Loucy (cell line): ENCODE data around the gene IDH3G.

Experiments used
- H2AFZ ChIP-seq: fragments of 200-600 bp; sonication (generic); 2 replicates; pipeline ENCODE4 v1.6.0; 2016; ENCODE audit warnings: antibody characterized with exemption, mild to moderate bottlenecking, low read length, moderate library complexity
- H3F3A ChIP-seq: fragments of 200-600 bp; 2 replicates; pipeline ENCODE4 v1.6.0; 2016; ENCODE audit warnings: antibody characterized with exemption, low read depth, mild to moderate bottlenecking
- H3K27me3 ChIP-seq: fragments of 200-600 bp; sonication (generic); 2 replicates; pipeline ENCODE4 v1.6.1; 2014; ENCODE audit warnings: low read length, mild to moderate bottlenecking; ENCODE audit not compliant: insufficient read depth, poor library complexity, severe bottlenecking
- H3K36me3 ChIP-seq: fragments of 200-600 bp; sonication (generic); 2 replicates; pipeline ENCODE4 v1.6.1; 2016; ENCODE audit warnings: low read length; ENCODE audit not compliant: insufficient read depth
- H3K4me1 ChIP-seq: fragments of 200-600 bp; sonication (generic); 2 replicates; pipeline ENCODE4 v1.5.1; 2014; ENCODE audit warnings: low read length, mild to moderate bottlenecking; ENCODE audit not compliant: insufficient read depth, poor library complexity, severe bottlenecking
- H3K4me2 ChIP-seq: fragments of 200-600 bp; sonication (generic); 2 replicates; pipeline ENCODE4 v1.6.0; 2014; ENCODE audit warnings: antibody characterized with exemption, low read length, low read depth, mild to moderate bottlenecking; ENCODE audit not compliant: poor library complexity, severe bottlenecking
- H3K4me3 ChIP-seq: fragments of 200-600 bp; sonication (generic); 2 replicates; pipeline ENCODE4 v1.5.1; 2014; ENCODE audit warnings: low read length, mild to moderate bottlenecking, mixed read lengths; ENCODE audit not compliant: poor library complexity, severe bottlenecking
- H3K79me2 ChIP-seq: fragments of 200-600 bp; sonication (generic); 2 replicates; pipeline ENCODE4 v1.6.1; 2014; ENCODE audit warnings: low read length; ENCODE audit not compliant: insufficient read depth
- H3K9ac ChIP-seq: fragments of 200-600 bp; sonication (generic); 2 replicates; pipeline ENCODE4 v1.6.0; 2014; ENCODE audit warnings: mild to moderate bottlenecking, low read depth, low read length, moderate library complexity; ENCODE audit not compliant: poor library complexity, severe bottlenecking
- H3K9me2 ChIP-seq: fragments of 200-600 bp; sonication (generic); replicated peaks from 2 replicates; pipeline ENCODE4 v1.6.1; 2016; ENCODE audit warnings: low read depth, low read length, mixed read lengths
- H3K9me3 ChIP-seq: fragments of 200-600 bp; sonication (generic); 2 replicates; pipeline ENCODE4 v1.6.1; 2014; ENCODE audit warnings: mild to moderate bottlenecking, antibody characterized with exemption, low read length, low read depth; ENCODE audit not compliant: insufficient read depth
- H4K20me1 ChIP-seq: fragments of 200-600 bp; sonication (generic); 2 replicates; pipeline ENCODE4 v1.6.0; 2014; ENCODE audit warnings: antibody characterized with exemption, low read length, mild to moderate bottlenecking; ENCODE audit not compliant: insufficient read depth, poor library complexity, severe bottlenecking
- EZH2phosphoT487 ChIP-seq: fragments of 200-600 bp; IDR thresholded peaks from 2 replicates; pipeline ENCODE4 v1.6.1; 2018; ENCODE audit warnings: antibody characterized with exemption, mild to moderate bottlenecking, moderate library complexity, borderline replicate concordance
- TF ChIP-seq, protein P1 (sequence below): fragments of 200-600 bp; sonication (generic); conservative IDR thresholded peaks from 2 replicates; pipeline ENCODE4 v1.5.1; 2014; ENCODE audit warnings: mild to moderate bottlenecking, antibody characterized with exemption, low read length

Gene IDH3G

DNA sequence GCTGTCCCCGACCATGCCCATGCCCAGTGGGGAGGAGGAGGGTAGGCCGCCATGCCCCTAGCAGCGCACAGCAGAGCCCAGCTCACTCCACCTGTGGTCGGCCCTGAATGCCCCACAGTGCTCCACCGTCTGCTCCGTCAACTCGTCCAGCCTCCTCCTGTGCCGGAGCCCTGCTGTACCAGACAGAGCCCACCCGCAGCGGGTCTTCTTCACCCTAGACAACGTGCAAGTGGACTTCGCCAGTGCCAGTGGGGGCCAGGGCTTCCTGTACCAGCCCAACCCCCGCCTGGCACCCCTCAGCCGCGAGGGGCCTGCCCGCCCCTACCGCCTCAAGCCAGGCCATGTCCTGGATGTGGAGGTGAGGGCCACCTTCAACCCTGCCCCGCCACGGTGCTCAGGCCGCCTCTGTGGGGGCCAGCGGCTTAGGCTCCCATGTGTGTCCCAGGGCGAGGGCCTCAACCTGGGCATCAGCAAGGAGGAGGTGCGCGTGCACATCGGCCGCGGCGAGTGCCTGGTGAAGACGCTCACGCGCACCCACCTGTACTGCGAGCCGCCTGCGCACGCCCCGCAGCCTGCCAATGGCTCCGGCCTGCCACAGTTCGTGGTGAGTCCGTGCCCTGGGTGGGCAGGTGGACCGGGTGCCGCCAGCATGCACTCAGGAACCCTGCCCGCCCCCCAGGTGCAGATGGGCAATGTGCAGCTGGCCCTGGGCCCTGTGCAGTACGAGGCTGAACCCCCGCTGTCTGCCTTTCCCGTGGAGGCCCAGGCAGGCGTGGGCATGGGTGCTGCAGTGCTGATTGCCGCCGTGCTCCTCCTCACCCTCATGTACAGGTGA, 20.2 kb downstream of the IDH3G start:
- Histone ChIP-seq H3K4me3 (no peak overlapping the region), H4K20me1 (no peaks in the 10 kb centered on the region), H3K9me3 (no peaks in the 10 kb centered on the region), H2AFZ (no peak overlapping the region), H3K9ac (no peak overlapping the region), H3F3A (no peaks in the 10 kb centered on the region), H3K27me3 (no peaks in the 10 kb centered on the region), H3K36me3 (no peaks in the 10 kb centered on the region), H3K9me2 (no peaks in the 10 kb centered on the region), H3K4me2 (no peak overlapping the region), H3K79me2 (no peaks in the 10 kb centered on the region), H3K4me1 (no peaks in the 10 kb centered on the region)
- TF ChIP-seq, protein P1, sequence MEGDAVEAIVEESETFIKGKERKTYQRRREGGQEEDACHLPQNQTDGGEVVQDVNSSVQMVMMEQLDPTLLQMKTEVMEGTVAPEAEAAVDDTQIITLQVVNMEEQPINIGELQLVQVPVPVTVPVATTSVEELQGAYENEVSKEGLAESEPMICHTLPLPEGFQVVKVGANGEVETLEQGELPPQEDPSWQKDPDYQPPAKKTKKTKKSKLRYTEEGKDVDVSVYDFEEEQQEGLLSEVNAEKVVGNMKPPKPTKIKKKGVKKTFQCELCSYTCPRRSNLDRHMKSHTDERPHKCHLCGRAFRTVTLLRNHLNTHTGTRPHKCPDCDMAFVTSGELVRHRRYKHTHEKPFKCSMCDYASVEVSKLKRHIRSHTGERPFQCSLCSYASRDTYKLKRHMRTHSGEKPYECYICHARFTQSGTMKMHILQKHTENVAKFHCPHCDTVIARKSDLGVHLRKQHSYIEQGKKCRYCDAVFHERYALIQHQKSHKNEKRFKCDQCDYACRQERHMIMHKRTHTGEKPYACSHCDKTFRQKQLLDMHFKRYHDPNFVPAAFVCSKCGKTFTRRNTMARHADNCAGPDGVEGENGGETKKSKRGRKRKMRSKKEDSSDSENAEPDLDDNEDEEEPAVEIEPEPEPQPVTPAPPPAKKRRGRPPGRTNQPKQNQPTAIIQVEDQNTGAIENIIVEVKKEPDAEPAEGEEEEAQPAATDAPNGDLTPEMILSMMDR, result no peak
- TF ChIP-seq EZH2phosphoT487, result no peak

DNA sequence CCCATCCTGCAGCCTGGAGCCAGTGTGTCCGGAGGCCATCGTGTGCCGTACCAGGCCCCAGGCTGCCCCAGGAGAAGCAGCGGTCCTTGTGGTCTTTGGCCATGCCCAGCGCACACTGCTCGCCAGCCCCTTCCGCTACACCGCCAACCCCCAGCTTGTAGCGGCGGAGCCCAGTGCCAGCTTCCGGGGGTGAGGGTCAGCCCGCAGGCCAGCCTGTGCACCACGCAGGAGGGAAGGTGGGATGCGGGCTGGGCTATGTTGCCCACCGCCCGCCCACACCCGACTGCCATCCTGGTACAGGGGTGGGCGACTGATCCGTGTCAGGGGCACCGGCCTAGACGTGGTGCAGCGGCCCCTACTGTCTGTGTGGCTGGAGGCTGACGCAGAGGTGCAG, 21.0 kb downstream of the IDH3G start:
- Histone ChIP-seq H3K79me2 (no peaks in the 10 kb centered on the region), H3K4me1 (no peaks in the 10 kb centered on the region), H3K27me3 (no peaks in the 10 kb centered on the region), H2AFZ (no peak overlapping the region), H3K4me2 (no peak overlapping the region), H3K9me2 (no peaks in the 10 kb centered on the region), H3K9me3 (no peaks in the 10 kb centered on the region), H3F3A (no peaks in the 10 kb centered on the region), H3K36me3 (no peaks in the 10 kb centered on the region), H3K4me3 (no peak overlapping the region), H4K20me1 (no peaks in the 10 kb centered on the region), H3K9ac (no peak overlapping the region)
- TF ChIP-seq, protein P1, result no peak
- TF ChIP-seq EZH2phosphoT487, result no peak

DNA sequence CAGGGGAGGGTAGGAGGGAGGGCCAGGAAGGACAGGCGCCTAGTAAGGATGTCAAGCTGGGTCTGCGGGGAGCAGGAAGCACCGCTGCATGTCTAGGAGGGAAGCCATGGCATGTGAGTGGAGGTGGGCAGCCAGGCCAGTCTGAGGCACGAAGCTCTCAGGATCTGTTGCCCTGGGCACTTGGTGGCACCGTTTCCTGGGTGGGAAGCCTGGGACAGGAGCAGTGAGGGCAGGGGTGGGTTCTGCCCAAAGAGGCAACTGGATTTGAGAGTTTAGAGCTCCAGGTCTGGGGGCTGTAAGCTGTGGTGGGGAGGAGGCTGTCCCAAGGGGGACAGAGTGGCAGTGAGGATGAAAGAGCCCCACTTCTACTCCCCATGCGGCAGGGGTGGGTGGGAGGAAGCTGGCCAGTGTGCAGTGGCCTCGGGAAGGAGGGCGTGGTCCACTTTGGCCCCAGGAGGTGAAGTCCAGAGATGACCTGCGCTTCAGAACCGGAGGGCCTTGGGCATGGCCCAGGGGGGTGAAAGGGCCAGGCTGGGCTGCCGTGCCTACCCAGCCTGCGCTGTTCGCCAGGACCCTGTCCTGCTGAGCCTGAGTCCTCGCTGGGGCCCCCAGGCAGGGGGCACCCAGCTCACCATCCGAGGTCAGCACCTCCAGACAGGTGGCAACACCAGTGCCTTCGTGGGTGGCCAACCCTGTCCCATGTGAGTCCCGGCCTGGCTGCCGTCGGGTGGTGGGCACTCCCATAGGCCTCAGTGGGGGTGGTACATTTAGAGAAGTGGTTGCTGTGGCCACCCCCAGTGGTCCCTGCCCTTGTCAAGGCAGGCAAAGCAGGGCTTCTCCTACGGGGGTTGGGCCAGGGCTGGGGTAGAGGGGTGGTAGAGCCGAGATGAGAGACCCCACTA, 21.6 kb downstream of the IDH3G start:
- Histone ChIP-seq H3K9ac (no peak overlapping the region), H3K27me3 (no peaks in the 10 kb centered on the region), H3K79me2 (no peaks in the 10 kb centered on the region), H3F3A (no peaks in the 10 kb centered on the region), H3K4me2 (no peak overlapping the region), H3K4me1 (no peaks in the 10 kb centered on the region), H3K36me3 (no peaks in the 10 kb centered on the region), H3K9me3 (no peaks in the 10 kb centered on the region), H4K20me1 (no peaks in the 10 kb centered on the region), H3K4me3 (no peak overlapping the region), H2AFZ (no peak overlapping the region), H3K9me2 (no peaks in the 10 kb centered on the region)
- TF ChIP-seq EZH2phosphoT487, result no peak
- TF ChIP-seq, protein P1, result no peak
